Endothelial cell of umbilical vein (primary cell): ENCODE results near the gene CDR2L. TPM values are rescaled to one million over a fixed set of nuclear protein-coding genes. Genes with fewer than 3 reads are reported as not detected.

Source experiments
- BruUV-seq: library from RNA; stranded (reverse); fragments of 400-500 nt; replicated peaks from 2 replicates; lab custom pipeline; 2021; lab: Mats Ljungman, UMichigan
- CTCF ChIA-PET: fragments of 300-600, 350-600 bp; sonication (Branson Sonifier 250); formaldehyde crosslinking; loops from one replicate; lab custom pipeline; 2021; ENCODE audit warnings: antibody characterized with exemption, inconsistent platforms; lab: Charles Lee
- POLR2A ChIA-PET: fragments of 300-600, 350-600 bp; sonication (Branson Sonifier 250); formaldehyde crosslinking; loops from one replicate; lab custom pipeline; 2021; ENCODE audit warnings: antibody characterized with exemption, inconsistent platforms; lab: Charles Lee
- DNase-seq: peaks from one replicate; pipeline ENCODE4 v3.0.0-alpha.2; 2011; ENCODE audit warnings: low read depth, low spot score
- FAIRE-seq: peaks from 2 replicates; lab custom pipeline; 2011; peaks lifted over from hg19 to GRCh38; lab: Jason Lieb, UNC
- H2AFZ ChIP-seq: 2 replicates; pipeline ENCODE4 v1.6.0; 2012; ENCODE audit warnings: low read depth, low read length, control low read depth, inconsistent platforms
- H3K27ac ChIP-seq: 2 replicates; pipeline ENCODE4 v1.5.1; 2011; ENCODE audit warnings: low read depth, mild to moderate bottlenecking, control low read depth, low read length, moderate library complexity; ENCODE audit not compliant: insufficient read depth
- H3K27me3 ChIP-seq, 2 experiments: 2 replicates each; pipeline versions ENCODE4 v1.6.0 to v1.6.1; 2011; ENCODE audit warnings: low read length in 2 of 2, mixed read lengths in 1 of 2; ENCODE audit not compliant: control insufficient read depth in 2 of 2, insufficient read depth in 2 of 2
- H3K36me3 ChIP-seq, 2 experiments: 2 replicates in 1 of 2; 3 replicates in 1 of 2; pipeline ENCODE4 v1.5.1; 2011; ENCODE audit warnings: low read length in 2 of 2, mild to moderate bottlenecking in 1 of 2, moderate library complexity in 1 of 2; ENCODE audit not compliant: control insufficient read depth in 2 of 2, insufficient read depth in 2 of 2; ENCODE audit errors: extremely low read depth in 1 of 2
- H3K4me1 ChIP-seq: 3 replicates; pipeline ENCODE4 v1.5.1; 2011; ENCODE audit warnings: mild to moderate bottlenecking, low read length; ENCODE audit not compliant: control insufficient read depth, insufficient read depth; ENCODE audit errors: extremely low read depth
- H3K4me2 ChIP-seq: 2 replicates; pipeline ENCODE4 v1.6.1; 2011; ENCODE audit warnings: low read length, control low read depth, mixed read lengths; ENCODE audit not compliant: insufficient read depth
- H3K4me3 ChIP-seq, 3 experiments: fragments of 200-600 bp in 1 of 3; sonication (generic), shearing (Covaris generic) in 1 of 3; replicated peaks in 1 of 3; 2 replicates each; pipeline ENCODE4 v1.5.1; 2011 to 2016; ENCODE audit warnings: control low read depth in 3 of 3, low read length in 3 of 3, mild to moderate bottlenecking in 2 of 3, inconsistent platforms in 1 of 3, low read depth in 1 of 3, moderate library complexity in 1 of 3; ENCODE audit not compliant: insufficient read depth in 1 of 3
- H3K79me2 ChIP-seq: 2 replicates; pipeline ENCODE4 v1.6.0; 2012; ENCODE audit warnings: low read length, inconsistent platforms; ENCODE audit not compliant: control insufficient read depth, insufficient read depth
- H3K9ac ChIP-seq: replicated peaks from 2 replicates; pipeline ENCODE3; 2011; ENCODE audit warnings: low read length, control low read depth; ENCODE audit not compliant: insufficient read depth; ENCODE audit errors: extremely low read depth
- H3K9me1 ChIP-seq: replicated peaks from 3 replicates; pipeline ENCODE4 v1.6.0; 2011; ENCODE audit warnings: mild to moderate bottlenecking, low read length; ENCODE audit not compliant: control insufficient read depth, insufficient read depth; ENCODE audit errors: extremely low read depth
- H3K9me3 ChIP-seq: replicated peaks from 2 replicates; pipeline ENCODE4 v1.5.1; 2012; ENCODE audit warnings: low read length, inconsistent platforms; ENCODE audit not compliant: control insufficient read depth, insufficient read depth
- H4K20me1 ChIP-seq: replicated peaks from 2 replicates; pipeline ENCODE3; 2011; ENCODE audit warnings: mild to moderate bottlenecking, low read length; ENCODE audit not compliant: control insufficient read depth, insufficient read depth; ENCODE audit errors: extremely low read depth
- FOS ChIP-seq: IDR thresholded peaks from 2 replicates; pipeline ENCODE4 v1.6.1; 2011; ENCODE audit warnings: mild to moderate bottlenecking, low read length, moderate library complexity, borderline replicate concordance; ENCODE audit not compliant: insufficient read depth
- GATA2 ChIP-seq: IDR thresholded peaks from 2 replicates; pipeline ENCODE4 v1.7.0; 2011; ENCODE audit warnings: low read depth, mild to moderate bottlenecking, moderate library complexity, mixed read lengths, low read length; ENCODE audit not compliant: insufficient read length, insufficient read depth
- JUN ChIP-seq: IDR thresholded peaks from 2 replicates; pipeline ENCODE4 v1.6.1; 2011; ENCODE audit warnings: borderline replicate concordance, low read depth; ENCODE audit not compliant: insufficient read length, insufficient read depth
- MAX ChIP-seq: IDR thresholded peaks from 2 replicates; pipeline ENCODE4 v1.6.1; 2011; ENCODE audit not compliant: insufficient read depth, insufficient read length
- MYC ChIP-seq: IDR thresholded peaks from one replicate; pipeline ENCODE4 v1.6.1; 2011; ENCODE audit warnings: mild to moderate bottlenecking, low read depth, low read length
- POLR2A ChIP-seq: IDR thresholded peaks from 2 replicates; pipeline ENCODE4 v1.6.1; 2012; ENCODE audit warnings: low read depth, mild to moderate bottlenecking, control low read depth, low read length
- POLR2AphosphoS5 ChIP-seq: IDR thresholded peaks from 2 replicates; pipeline ENCODE4 v1.6.1; 2012; ENCODE audit warnings: low read depth, mild to moderate bottlenecking, control low read depth, low read length, moderate library complexity; ENCODE audit not compliant: insufficient read depth
- dilution Hi-C: fragments of 300-500 bp; cut with MboI; formaldehyde crosslinking; loops from one replicate; pipeline ENCODE4 v1.15.0; 2019; ENCODE audit warnings: low sequenced_read_pairs; ENCODE audit not compliant: extremely low pct_ligation_motif_present
- intact Hi-C: fragments of 100-400 bp; cut with micrococcal nuclease; formaldehyde crosslinking; loops from one replicate; pipeline ENCODE4 v1.10.0; 2022
- polyA plus RNA-seq, 4 experiments: library from polyadenylated mRNA; depleted of rRNA in 3 of 4; stranded (reverse) in 3 of 4; unstranded in 1 of 4; fragments of >200 nt; gene quantifications; 2 replicates each; pipeline versions ENCODE4 v1.2.1 to v1.2.3, GENCODE V29; 2011 to 2012; ENCODE audit warnings: missing spikeins in 1 of 4
- total RNA-seq: library from RNA; stranded (reverse); gene quantifications from 2 replicates; pipeline ENCODE4 v1.2.3, GENCODE V29; 2021
- TF ChIP-seq, protein P1 (sequence below), 2 donors: IDR thresholded peaks; 1 replicate in 1 of 2; 2 replicates in 1 of 2; pipeline ENCODE4 v1.5.1; 2011; ENCODE audit warnings: low read length in 2 of 2, mild to moderate bottlenecking in 2 of 2, moderate library complexity in 2 of 2, control low read depth in 1 of 2, inconsistent platforms in 1 of 2, low read depth in 1 of 2; ENCODE audit not compliant: insufficient read depth in 1 of 2; ENCODE audit errors: extremely low read depth in 1 of 2

The CDR2L gene
- total and polyA plus RNA-seq, 2 donors (not counting 3 experiments of a cell fraction or from before 2014, with no cell fraction given): 22.2 to 34.9 TPM

DNA sequence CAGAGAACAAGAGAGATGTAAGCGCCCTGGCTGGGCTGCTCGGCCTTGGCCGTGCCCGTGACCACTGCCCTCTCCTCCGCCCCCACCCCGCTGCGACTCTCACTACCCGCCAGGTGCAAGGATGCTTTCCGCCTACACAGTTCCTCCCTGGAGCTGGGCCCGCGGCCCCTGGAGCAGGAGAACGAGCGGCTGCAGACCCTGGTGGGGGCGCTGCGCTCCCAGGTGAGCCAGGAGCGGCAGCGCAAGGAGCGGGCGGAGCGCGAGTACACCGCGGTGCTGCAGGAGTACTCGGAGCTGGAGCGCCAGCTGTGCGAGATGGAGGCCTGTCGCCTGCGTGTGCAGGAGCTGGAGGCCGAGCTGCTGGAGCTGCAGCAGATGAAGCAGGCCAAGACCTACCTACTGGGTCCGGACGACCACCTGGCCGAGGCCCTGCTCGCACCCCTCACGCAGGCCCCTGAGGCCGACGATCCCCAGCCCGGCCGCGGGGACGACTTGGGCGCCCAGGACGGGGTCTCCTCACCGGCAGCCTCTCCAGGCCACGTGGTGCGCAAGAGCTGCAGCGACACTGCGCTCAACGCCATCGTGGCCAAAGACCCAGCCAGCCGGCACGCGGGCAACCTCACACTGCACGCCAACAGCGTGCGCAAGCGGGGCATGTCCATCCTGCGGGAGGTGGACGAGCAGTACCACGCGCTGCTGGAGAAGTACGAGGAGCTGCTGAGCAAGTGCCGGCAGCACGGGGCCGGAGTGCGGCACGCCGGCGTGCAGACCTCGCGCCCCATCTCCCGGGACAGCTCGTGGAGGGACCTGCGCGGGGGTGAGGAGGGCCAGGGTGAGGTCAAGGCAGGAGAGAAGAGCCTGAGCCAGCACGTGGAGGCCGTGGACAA is 15.9 kb downstream of the CDR2L start:
- Histone ChIP-seq H3K4me3 (no peak overlapping the region), H2AFZ (no peak overlapping the region), H3K79me2 (no peaks in the 10 kb centered on the region), H3K9ac (no peak overlapping the region), H3K36me3 (peaks cover 0 to 42% of the 10 kb centered on the region in 2 experiments), H3K9me1 (no peaks in the 10 kb centered on the region), H3K27ac (no peak overlapping the region), H3K4me1 (no peaks in the 10 kb centered on the region), H3K27me3 (no peaks in the 10 kb centered on the region), H3K9me3 (no peaks in the 10 kb centered on the region), H4K20me1 (no peaks in the 10 kb centered on the region), H3K4me2 (no peak overlapping the region)
- CTCF ChIA-PET: interaction anchor here (0.7 to 1.1 kb wide), 3 partner anchors 15 to 198 kb away, joined by 3 read pairs; no protein-coding TSS in a partner anchor
- dilution Hi-C loops (no loop called here), intact Hi-C loops (no loop called here)
- FAIRE-seq (no peak), DNase-seq (no peak)
- BruUV-seq: no TSS peak
- TF ChIP-seq FOS (no peak), MAX (no peak), POLR2A (no peak), POLR2AphosphoS5 (no peak), MYC (no peak), GATA2 (no peak), JUN (no peak)
- TF ChIP-seq, protein P1, sequence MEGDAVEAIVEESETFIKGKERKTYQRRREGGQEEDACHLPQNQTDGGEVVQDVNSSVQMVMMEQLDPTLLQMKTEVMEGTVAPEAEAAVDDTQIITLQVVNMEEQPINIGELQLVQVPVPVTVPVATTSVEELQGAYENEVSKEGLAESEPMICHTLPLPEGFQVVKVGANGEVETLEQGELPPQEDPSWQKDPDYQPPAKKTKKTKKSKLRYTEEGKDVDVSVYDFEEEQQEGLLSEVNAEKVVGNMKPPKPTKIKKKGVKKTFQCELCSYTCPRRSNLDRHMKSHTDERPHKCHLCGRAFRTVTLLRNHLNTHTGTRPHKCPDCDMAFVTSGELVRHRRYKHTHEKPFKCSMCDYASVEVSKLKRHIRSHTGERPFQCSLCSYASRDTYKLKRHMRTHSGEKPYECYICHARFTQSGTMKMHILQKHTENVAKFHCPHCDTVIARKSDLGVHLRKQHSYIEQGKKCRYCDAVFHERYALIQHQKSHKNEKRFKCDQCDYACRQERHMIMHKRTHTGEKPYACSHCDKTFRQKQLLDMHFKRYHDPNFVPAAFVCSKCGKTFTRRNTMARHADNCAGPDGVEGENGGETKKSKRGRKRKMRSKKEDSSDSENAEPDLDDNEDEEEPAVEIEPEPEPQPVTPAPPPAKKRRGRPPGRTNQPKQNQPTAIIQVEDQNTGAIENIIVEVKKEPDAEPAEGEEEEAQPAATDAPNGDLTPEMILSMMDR (IDR thresholded peaks at IDR 0.05; ENCODE audit: extremely low read depth in 1 of 2, insufficient read depth in 1 of 2, low read depth in 1 of 2, low read length in 2 of 2): no peak
- POLR2A ChIA-PET: no interaction called here
